Spleen (tissue), 11 donors: ENCODE measurements around the gene LRRC34. TPM values are rescaled to one million over a fixed set of nuclear protein-coding genes. Genes with fewer than 3 reads are reported as not detected.

Source experiments
- DNase-seq: peaks from one replicate; pipeline ENCODE4 v3.0.0-alpha.2; 2020
- H3K27ac ChIP-seq, 8 donors: fragments of 200-600 bp; sonication (generic) in 7 of 8; 1 replicate in 4 of 8; 2 replicates in 4 of 8; pipeline versions ENCODE4 v1.5.0 to v1.8.0; 2016 to 2021; ENCODE audit warnings: inconsistent platforms in 4 of 8, mild to moderate bottlenecking in 4 of 8, moderate library complexity in 1 of 8
- H3K27me3 ChIP-seq, 7 donors: fragments of 200-600 bp; sonication (generic) in 6 of 7; replicated peaks in 1 of 7; 1 replicate in 4 of 7; 2 replicates in 3 of 7; pipeline versions ENCODE4 v1.5.0 to v1.8.0; 2016 to 2021; ENCODE audit warnings: inconsistent platforms in 3 of 7, mild to moderate bottlenecking in 1 of 7
- H3K36me3 ChIP-seq, 6 donors: fragments of 200-600 bp; sonication (generic) in 5 of 6; 1 replicate in 4 of 6; 2 replicates in 2 of 6; pipeline versions ENCODE4 v1.5.0 to v1.8.0; 2016 to 2021; ENCODE audit warnings: inconsistent platforms in 2 of 6
- H3K4me1 ChIP-seq, 6 donors: fragments of 200-600 bp; sonication (generic) in 5 of 6; 1 replicate in 3 of 6; 2 replicates in 3 of 6; pipeline versions ENCODE4 v1.5.0 to v1.8.0; 2016 to 2021; ENCODE audit warnings: inconsistent platforms in 3 of 6
- H3K4me3 ChIP-seq, 8 donors: fragments of 200-600 bp; sonication (generic) in 7 of 8; 1 replicate in 4 of 8; 2 replicates in 4 of 8; pipeline versions ENCODE4 v1.5.0 to v1.8.0; 2016 to 2021; ENCODE audit warnings: inconsistent platforms in 4 of 8, mild to moderate bottlenecking in 4 of 8, moderate library complexity in 2 of 8
- H3K9me3 ChIP-seq, 8 donors: fragments of 200-600 bp; sonication (generic) in 7 of 8; 1 replicate in 4 of 8; 2 replicates in 4 of 8; pipeline versions ENCODE4 v1.5.0 to v1.8.0; 2016 to 2021; ENCODE audit warnings: inconsistent platforms in 4 of 8
- POLR2A ChIP-seq, 3 donors: fragments of 450-650 bp; IDR thresholded peaks; one replicate each; pipeline ENCODE4 v1.5.1; 2017; ENCODE audit warnings: antibody characterized with exemption in 3 of 3, mild to moderate bottlenecking in 1 of 3
- POLR2AphosphoS5 ChIP-seq, 3 donors: sonication (generic); formaldehyde crosslinking; IDR thresholded peaks; one replicate each; pipeline ENCODE4 v1.5.1; 2017; ENCODE audit warnings: antibody characterized with exemption in 3 of 3
- WGBS, 5 donors: extraction: QIAGEN DNeasy Blood & Tissue Kit in 3 of 5; methylation state at CpG; one replicate each; pipeline versions ENCODE4 v1.1.5 to v1.1.7; 2013 to 2018; 5-methylcytosine and 5-hydroxymethylcytosine counted together
- intact Hi-C: fragments of 100-400 bp; cut with DNase I; formaldehyde crosslinking; loops from one replicate; pipeline ENCODE4 v1.15.0; 2023; ENCODE audit warnings: low total_unique reads
- polyA plus RNA-seq, 3 donors: library from polyadenylated mRNA; stranded (reverse); fragments of 200-250 nt; gene quantifications; one replicate each; pipeline ENCODE4 v1.2.1, GENCODE V29; 2013
- total RNA-seq, 7 donors: library from RNA; depleted of rRNA in 3 of 7; stranded (reverse); fragments of >200 nt in 3 of 7; fragmentation: NEBNext Ultra II Directional in 4 of 7; extraction: Animal tissue kit (Norgen Biotek cat#: 25700) in 4 of 7; gene quantifications; one replicate each; pipeline versions ENCODE4 v1.1.0 to v1.2.1, GENCODE V29; 2016 to 2021
- TF ChIP-seq, protein P1 (sequence below), 11 experiments: fragments of 200-600 bp in 7 of 11; fragments of 450-650 bp in 4 of 11; sonication (generic) in 4 of 11; IDR thresholded peaks in 8 of 11; conservative IDR thresholded peaks in 3 of 11; 1 replicate in 7 of 11; 2 replicates in 4 of 11; pipeline versions ENCODE4 v1.4.0 to v1.8.0; 2016 to 2021; ENCODE audit warnings: antibody characterized with exemption in 11 of 11, inconsistent platforms in 4 of 11, mild to moderate bottlenecking in 1 of 11
- donor health status: healthy with polysubstance abuse.
- donor health status: DM: no; HTN: no; CAD: no; lungs with moderate emphysema.
- donor health status: DM: no; HTN: no; CAD: no.
- donor health status: Bipolar disorder and iron deficiency.
- donor health status: healthy.
- donor health status: DM: no; HTN: no; CAD: no.
- donor health status: DM: yes; HTN: yes; CAD: no.

LRRC34 gene
- total and polyA plus RNA-seq, 10 donors: 1.2 to 8.9 (median 4.4) TPM

DNA sequence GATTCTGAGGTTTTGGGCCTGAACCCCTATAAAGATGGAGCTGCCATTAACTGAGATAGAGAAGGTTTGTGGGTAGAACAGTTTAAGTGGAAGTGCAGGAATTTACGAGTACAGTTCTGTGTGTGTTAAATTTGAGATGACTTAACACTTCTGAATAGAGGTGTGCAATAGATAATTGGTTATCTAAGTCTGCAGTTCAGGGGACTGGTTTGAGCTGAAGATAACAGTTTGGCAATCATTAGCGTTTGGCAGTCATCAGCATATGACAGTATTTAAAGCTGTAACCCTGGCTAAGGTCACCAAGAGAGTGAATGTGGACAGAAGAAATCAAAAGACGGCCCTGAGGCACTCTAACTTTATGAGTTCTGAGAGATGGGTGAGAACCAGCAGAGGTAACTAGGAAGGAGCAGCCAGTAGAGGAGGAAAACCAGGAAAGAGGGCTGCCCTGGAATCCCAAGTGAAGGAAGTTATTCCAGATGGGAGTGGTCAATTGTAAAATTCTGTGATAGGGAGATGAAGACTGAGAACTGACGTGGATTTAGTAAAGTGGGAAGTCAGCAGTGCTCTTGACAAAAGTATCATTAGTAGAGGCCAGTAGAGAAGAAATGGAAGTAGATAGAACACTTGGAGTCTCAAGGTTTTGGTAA lies 31.4 kb downstream of the LRRC34 start:
- 84 to 92% (median 88%) methylated on average over 4 of the region's 4 CpGs for WGBS, 5 donors
- intact Hi-C loops: no loop called here
- no peak for DNase-seq
- Histone ChIP-seq H3K36me3 (peaks cover 0 to 100% (median 84%) of the 10 kb centered on the region in 6 donors), H3K27me3 (no peaks in the 10 kb centered on the region), H3K4me3 (no peak overlapping the region), H3K4me1 (peaks cover 0 to 59% (median 18%) of the 10 kb centered on the region in 6 donors), H3K27ac (no peak overlapping the region), H3K9me3 (no peaks in the 10 kb centered on the region)
- TF ChIP-seq POLR2A (IDR thresholded peaks at IDR 0.05) (no peak), POLR2AphosphoS5 (IDR thresholded peaks at IDR 0.05) (no peak)
- TF ChIP-seq, protein P1, sequence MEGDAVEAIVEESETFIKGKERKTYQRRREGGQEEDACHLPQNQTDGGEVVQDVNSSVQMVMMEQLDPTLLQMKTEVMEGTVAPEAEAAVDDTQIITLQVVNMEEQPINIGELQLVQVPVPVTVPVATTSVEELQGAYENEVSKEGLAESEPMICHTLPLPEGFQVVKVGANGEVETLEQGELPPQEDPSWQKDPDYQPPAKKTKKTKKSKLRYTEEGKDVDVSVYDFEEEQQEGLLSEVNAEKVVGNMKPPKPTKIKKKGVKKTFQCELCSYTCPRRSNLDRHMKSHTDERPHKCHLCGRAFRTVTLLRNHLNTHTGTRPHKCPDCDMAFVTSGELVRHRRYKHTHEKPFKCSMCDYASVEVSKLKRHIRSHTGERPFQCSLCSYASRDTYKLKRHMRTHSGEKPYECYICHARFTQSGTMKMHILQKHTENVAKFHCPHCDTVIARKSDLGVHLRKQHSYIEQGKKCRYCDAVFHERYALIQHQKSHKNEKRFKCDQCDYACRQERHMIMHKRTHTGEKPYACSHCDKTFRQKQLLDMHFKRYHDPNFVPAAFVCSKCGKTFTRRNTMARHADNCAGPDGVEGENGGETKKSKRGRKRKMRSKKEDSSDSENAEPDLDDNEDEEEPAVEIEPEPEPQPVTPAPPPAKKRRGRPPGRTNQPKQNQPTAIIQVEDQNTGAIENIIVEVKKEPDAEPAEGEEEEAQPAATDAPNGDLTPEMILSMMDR (IDR thresholded peaks at IDR 0.05 in 8 of 11, conservative IDR thresholded peaks at IDR 0.05 in 3 of 11): no peak

DNA sequence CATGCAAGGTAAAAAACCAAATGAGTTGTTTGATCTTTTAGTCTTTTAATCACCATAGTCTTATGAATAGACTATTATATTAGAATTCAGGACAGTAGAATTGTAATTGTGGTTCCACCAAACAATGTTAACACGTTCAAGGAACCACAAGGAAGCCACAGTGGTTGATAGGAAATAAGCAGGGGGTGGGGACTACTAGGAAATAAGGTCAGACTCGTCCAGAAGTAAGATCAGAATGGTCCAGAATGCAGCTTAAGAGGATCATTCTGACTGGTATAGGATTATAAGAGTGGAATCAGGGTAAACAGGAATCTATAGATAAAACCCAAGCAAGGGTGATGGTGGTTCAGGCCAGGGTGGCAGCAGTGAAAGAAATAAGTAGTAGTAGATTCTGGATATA lies 32.0 kb downstream of the LRRC34 start:
- Histone ChIP-seq H3K4me3 (no peak overlapping the region), H3K36me3 (peaks cover 0 to 100% (median 84%) of the 10 kb centered on the region in 6 donors), H3K27ac (no peak overlapping the region), H3K4me1 (peaks cover 4 to 65% (median 24%) of the 10 kb centered on the region in 6 donors), H3K27me3 (no peaks in the 10 kb centered on the region), H3K9me3 (no peaks in the 10 kb centered on the region)
- TF ChIP-seq POLR2A (IDR thresholded peaks at IDR 0.05): no peak
- no peak for TF ChIP-seq POLR2AphosphoS5 (IDR thresholded peaks at IDR 0.05)
- TF ChIP-seq, protein P1 (IDR thresholded peaks at IDR 0.05 in 8 of 11, conservative IDR thresholded peaks at IDR 0.05 in 3 of 11): no peak
- no peak for DNase-seq
- 20 to 41% (median 24%) methylated on average over 2 of the region's 2 CpGs for WGBS, 5 donors
- intact Hi-C loops: no loop called here

DNA sequence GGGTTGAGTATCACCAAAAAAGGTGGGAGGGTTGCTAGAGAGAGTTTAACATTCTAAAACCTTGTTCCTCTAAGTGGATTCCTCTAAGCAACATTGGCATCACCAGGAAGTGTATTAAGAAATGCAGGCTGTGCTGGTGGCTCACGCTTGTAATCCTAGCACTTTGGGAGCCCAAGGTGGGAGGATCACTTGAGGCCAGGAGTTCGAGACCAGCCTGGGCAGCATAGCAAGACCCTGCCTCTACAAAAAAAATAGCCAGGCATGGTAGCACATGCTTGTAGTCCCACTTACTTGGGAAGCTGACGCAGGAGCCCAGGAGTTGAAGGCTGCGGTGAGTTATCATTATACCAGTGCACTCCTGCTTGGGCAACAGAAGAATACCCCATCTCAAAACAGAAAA lies 34.9 kb downstream of the LRRC34 start:
- H3K27me3 ChIP-seq: no peaks in the 10 kb centered on the region
- no peaks in the 10 kb centered on the region for H3K9me3 ChIP-seq
- H3K4me1 ChIP-seq: peaks cover 23 to 89% (median 44%) of the 10 kb centered on the region in 6 donors
- TF ChIP-seq POLR2A (IDR thresholded peaks at IDR 0.05) (no peak), POLR2AphosphoS5 (IDR thresholded peaks at IDR 0.05) (no peak)
- TF ChIP-seq, protein P1 (IDR thresholded peaks at IDR 0.05 in 8 of 11, conservative IDR thresholded peaks at IDR 0.05 in 3 of 11): no peak
- DNase-seq: no peak
- no peak overlapping the region for H3K27ac ChIP-seq
- intact Hi-C loops: loop anchor here (10.0 kb wide), 1 partner anchor 397 kb away; no protein-coding TSS in a partner anchor
- 66 to 88% (median 84%) methylated on average over 4 of the region's 4 CpGs for WGBS, 5 donors
- H3K36me3 ChIP-seq: peaks cover 0 to 87% (median 70%) of the 10 kb centered on the region in 6 donors
- no peak overlapping the region for H3K4me3 ChIP-seq

DNA sequence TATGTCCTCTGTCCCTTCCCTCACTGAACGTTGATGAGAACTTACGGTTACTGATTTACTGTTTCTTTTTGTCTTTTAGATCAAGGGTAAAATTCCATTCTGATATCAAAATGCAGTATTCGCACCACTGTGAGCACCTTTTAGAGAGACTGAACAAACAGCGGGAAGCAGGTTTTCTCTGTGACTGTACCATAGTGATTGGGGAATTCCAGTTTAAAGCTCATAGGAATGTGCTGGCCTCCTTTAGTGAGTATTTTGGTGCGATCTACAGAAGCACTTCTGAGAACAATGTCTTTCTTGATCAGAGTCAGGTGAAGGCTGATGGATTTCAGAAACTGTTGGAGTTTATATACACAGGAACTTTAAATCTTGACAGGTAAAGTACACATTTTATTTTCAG lies 38.5 kb downstream of the LRRC34 start:
- WGBS, 5 donors: 53 to 72% (median 65%) methylated on average over 5 of the region's 5 CpGs
- Histone ChIP-seq H3K9me3 (no peaks in the 10 kb centered on the region), H3K27me3 (no peaks in the 10 kb centered on the region), H3K36me3 (peaks cover 0 to 51% (median 36%) of the 10 kb centered on the region in 6 donors), H3K4me3 (peak overlapping the region; percentile 59 to 93 (median 88)), H3K27ac (peak overlapping the region in 6 of 8 donors; percentile 10 to 100 (median 99)), H3K4me1 (peaks cover 23 to 70% (median 45%) of the 10 kb centered on the region in 6 donors)
- intact Hi-C loops: loop anchor here (10.0 kb wide), 1 partner anchor 401 kb away; no protein-coding TSS in a partner anchor
- TF ChIP-seq POLR2A (IDR thresholded peaks at IDR 0.05): no peak
- TF ChIP-seq POLR2AphosphoS5 (IDR thresholded peaks at IDR 0.05): no peak
- TF ChIP-seq, protein P1 (IDR thresholded peaks at IDR 0.05 in 8 of 11, conservative IDR thresholded peaks at IDR 0.05 in 3 of 11): no peak
- no peak for DNase-seq
